Measurements from ENCODE around the gene KRTAP12-1.

The KRTAP12-1 gene

DNA sequence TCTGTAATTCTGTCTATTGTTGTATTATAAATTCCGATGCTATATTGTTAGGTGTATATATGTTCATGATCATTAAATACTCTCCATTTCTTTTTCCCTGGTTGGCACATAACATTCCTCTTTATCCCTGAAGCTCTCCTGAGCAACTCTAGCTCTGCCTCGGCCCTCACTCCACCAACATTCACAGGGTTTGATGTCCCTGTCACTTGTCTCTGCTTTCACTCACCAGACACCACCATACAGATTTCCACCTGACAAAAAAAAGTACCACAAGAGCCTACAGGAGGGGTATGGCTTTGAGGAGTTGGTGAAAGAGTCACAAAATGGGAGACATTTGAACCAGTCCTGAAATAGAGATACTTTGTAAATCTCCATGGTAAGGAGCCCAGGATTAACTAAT is 38.2 kb upstream of the KRTAP12-1 start:
- ChIA-PET CTCF (no interaction called here), POLR2A (no interaction called here)
- TF ChIP-seq, protein P1, sequence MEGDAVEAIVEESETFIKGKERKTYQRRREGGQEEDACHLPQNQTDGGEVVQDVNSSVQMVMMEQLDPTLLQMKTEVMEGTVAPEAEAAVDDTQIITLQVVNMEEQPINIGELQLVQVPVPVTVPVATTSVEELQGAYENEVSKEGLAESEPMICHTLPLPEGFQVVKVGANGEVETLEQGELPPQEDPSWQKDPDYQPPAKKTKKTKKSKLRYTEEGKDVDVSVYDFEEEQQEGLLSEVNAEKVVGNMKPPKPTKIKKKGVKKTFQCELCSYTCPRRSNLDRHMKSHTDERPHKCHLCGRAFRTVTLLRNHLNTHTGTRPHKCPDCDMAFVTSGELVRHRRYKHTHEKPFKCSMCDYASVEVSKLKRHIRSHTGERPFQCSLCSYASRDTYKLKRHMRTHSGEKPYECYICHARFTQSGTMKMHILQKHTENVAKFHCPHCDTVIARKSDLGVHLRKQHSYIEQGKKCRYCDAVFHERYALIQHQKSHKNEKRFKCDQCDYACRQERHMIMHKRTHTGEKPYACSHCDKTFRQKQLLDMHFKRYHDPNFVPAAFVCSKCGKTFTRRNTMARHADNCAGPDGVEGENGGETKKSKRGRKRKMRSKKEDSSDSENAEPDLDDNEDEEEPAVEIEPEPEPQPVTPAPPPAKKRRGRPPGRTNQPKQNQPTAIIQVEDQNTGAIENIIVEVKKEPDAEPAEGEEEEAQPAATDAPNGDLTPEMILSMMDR (IDR thresholded peaks at IDR 0.05; ENCODE audit: control extremely low read depth, extremely low read depth, low read depth, missing control alignments), result no peak

DNA sequence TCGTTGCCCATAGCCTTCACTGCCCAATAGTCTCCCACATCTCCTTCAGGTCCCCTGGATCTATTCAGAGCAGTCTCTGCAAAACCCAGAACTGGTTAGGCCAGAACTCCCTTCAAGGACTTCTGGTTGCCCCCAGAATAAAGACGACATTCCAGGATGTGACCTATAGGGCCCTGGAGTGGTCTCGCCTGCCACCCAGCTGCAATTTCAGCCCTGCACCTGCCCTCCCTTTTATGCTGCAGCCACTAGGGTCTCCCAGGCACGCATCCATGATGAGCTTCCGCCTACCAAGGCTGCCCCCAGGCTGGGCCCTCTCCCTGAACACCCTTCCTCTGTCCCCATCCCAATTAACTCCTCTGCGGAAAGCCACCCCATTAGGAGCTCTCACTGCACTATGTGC is 36.6 kb upstream of the KRTAP12-1 start:
- ChIA-PET POLR2A (no interaction called here), CTCF (interaction anchor here (1.2 kb wide), 2 partner anchors 209 to 231 kb away, joined by 3 to 5 read pairs; no protein-coding TSS in a partner anchor)
- TF ChIP-seq, protein P1 (IDR thresholded peaks at IDR 0.05; ENCODE audit: control extremely low read depth, extremely low read depth, low read depth, missing control alignments), result no peak
- no peak for DNase-seq (ENCODE audit: extremely low spot score)

More for the DNA sequence above, 38.2 kb upstream of the KRTAP12-1 start:
- no peak for DNase-seq (ENCODE audit: extremely low spot score)

DNA sequence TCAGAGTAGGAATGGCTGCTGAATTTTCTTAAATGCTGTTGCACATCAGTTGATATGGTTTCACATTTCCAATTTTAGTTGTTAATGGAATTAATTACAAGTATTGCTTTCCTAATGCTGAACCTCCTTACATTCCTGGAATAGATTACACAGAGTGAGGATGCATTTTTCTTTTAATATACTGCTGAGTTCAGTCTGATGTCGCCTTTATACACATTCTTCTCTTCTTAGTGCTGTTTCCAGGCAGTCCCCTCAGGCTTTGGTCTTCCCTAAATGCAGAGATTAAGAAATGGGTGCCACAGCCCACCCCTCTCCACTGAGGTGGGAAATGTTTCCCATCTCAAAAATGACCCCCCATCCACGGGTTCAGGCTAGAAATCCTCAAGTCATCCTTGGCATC is 36.1 kb upstream of the KRTAP12-1 start:
- ChIA-PET POLR2A (no interaction called here), CTCF (interaction anchor here (1.2 kb wide), 1 partner anchor 208 kb away, joined by 5 read pairs; no protein-coding TSS in a partner anchor)
- DNase-seq (ENCODE audit: extremely low spot score), result no peak
- TF ChIP-seq, protein P1 (IDR thresholded peaks at IDR 0.05; ENCODE audit: control extremely low read depth, extremely low read depth, low read depth, missing control alignments), result no peak

DNA sequence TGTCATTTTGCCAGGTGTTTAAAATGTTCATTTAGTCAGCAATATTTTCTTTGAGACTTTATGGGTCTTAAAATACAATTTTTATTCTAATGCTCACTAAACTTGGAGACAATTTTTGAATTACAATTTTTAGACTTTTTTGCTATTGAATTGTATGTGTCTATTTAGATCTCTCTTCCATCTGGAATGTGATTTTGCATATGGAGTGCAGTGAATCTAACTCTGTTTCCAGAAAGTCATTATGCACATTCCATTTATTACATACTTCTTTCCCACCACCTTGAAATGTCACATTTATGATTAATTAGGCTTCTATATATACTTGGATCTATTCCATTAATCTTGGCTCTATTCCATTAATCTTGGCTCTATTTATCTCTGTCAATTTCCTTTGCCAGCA is 35.0 kb upstream of the KRTAP12-1 start:
- CTCF ChIA-PET, result no interaction called here
- POLR2A ChIA-PET, result no interaction called here
- TF ChIP-seq, protein P1 (IDR thresholded peaks at IDR 0.05; ENCODE audit: control extremely low read depth, extremely low read depth, low read depth, missing control alignments), result no peak
- DNase-seq (ENCODE audit: extremely low spot score), result no peak

DNA sequence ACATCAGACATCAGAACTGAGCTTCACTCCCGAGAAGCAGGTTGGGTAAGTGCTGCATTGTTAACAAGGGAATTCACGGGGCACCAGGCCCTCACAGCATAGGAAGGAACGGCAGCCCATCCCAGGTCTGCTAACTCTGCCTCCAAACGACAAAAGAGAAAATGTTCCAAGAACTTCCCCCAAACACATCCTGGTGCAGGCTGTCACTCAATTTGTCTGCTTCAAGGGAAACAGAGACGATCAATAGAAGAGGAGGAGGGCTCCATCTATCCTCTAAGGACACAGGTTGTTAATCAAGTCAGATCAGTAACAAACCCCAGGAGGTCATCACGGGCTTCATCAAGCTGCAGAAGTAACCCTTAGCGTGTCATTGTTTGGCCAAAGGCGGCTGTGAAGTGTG is 32.9 kb upstream of the KRTAP12-1 start:
- POLR2A ChIA-PET, result no interaction called here
- TF ChIP-seq, protein P1 (IDR thresholded peaks at IDR 0.05; ENCODE audit: control extremely low read depth, extremely low read depth, low read depth, missing control alignments), result no peak
- CTCF ChIA-PET, result interaction anchor here (0.7 kb wide), 1 partner anchor 16 kb away, joined by 3 read pairs; no protein-coding TSS in a partner anchor
- no peak for DNase-seq (ENCODE audit: extremely low spot score)

DNA sequence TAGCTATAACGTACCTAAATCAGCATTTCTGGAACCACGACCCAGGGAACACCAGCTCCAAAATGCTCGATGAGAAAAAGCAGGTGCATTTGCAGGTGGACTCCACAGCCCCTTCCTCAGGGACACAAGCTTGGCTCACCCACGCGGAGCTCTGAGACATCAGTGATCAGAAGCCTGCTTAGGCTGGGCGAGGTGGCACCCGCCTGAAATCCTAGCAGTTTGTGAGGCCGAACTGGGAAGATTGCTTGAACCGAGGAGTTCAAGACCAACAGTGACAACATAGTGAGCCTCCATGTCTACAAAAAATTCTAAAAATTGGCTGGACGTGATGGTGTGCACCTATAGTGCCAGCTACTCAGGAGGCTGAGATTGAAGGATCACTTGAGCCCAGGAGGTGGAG is 31.9 kb upstream of the KRTAP12-1 start:
- ChIA-PET POLR2A (no interaction called here), CTCF (interaction anchor here (0.9 kb wide), 1 partner anchor 21 kb away, joined by 3 read pairs; no protein-coding TSS in a partner anchor)
- TF ChIP-seq, protein P1 (IDR thresholded peaks at IDR 0.05; ENCODE audit: control extremely low read depth, extremely low read depth, low read depth, missing control alignments), result no peak
- no peak for DNase-seq (ENCODE audit: extremely low spot score)
